A673 (cell line): Measurements from ENCODE around the gene TMEM186. TPM values are rescaled to one million over a fixed set of nuclear protein-coding genes. Genes with fewer than 3 reads are reported as not detected.
"Not testable (repeated sequence)": the region's sequence is repeated elsewhere in the genome, so short reads cannot be mapped to it uniquely, and the experiment has no call there.

ENCODE experiments used
- BruUV-seq: library from RNA; stranded (reverse); fragments of 400-500 nt; replicated peaks from 2 replicates; lab custom pipeline; 2021; lab: Mats Ljungman, UMichigan
- CTCF ChIA-PET: fragments of 300-600 bp; sonication (Branson Sonifier 250); formaldehyde crosslinking; loops from one replicate; lab custom pipeline; 2022; ENCODE audit warnings: antibody characterized with exemption; lab: Charles Lee
- POLR2A ChIA-PET: fragments of 300-600 bp; sonication (Branson Sonifier 250); formaldehyde crosslinking; loops from one replicate; lab custom pipeline; 2022; ENCODE audit warnings: antibody characterized with exemption; ENCODE audit not compliant: low non-redundant PET; lab: Charles Lee
- DNase-seq: peaks from one replicate; pipeline ENCODE4 v3.0.0-alpha.2; 2015; ENCODE audit warnings: low spot score
- H3K27ac ChIP-seq: fragments of 200-600 bp; sonication (generic); 2 replicates; pipeline ENCODE4 v1.5.1; 2016; ENCODE audit warnings: mixed run types, low read depth, mild to moderate bottlenecking, mixed read lengths, antibody characterized with exemption, low read length; ENCODE audit not compliant: poor library complexity, severe bottlenecking
- H3K27me3 ChIP-seq: fragments of 200-600 bp; sonication (generic); replicated peaks from 2 replicates; pipeline ENCODE4 v1.6.1; 2017; ENCODE audit warnings: mixed run types, low read depth, mild to moderate bottlenecking, mixed read lengths, antibody characterized with exemption, low read length; ENCODE audit not compliant: insufficient read depth, poor library complexity
- H3K36me3 ChIP-seq: fragments of 200-600 bp; sonication (generic); 2 replicates; pipeline ENCODE4 v1.6.1; 2016; ENCODE audit warnings: mixed run types, mild to moderate bottlenecking, mixed read lengths, antibody characterized with exemption, low read length; ENCODE audit not compliant: insufficient read depth, poor library complexity, severe bottlenecking
- H3K4me1 ChIP-seq: fragments of 200-600 bp; sonication (generic); 2 replicates; pipeline ENCODE4 v1.6.1; 2017; ENCODE audit warnings: mixed run types, mild to moderate bottlenecking, mixed read lengths, antibody characterized with exemption, low read length; ENCODE audit not compliant: insufficient read depth, poor library complexity, severe bottlenecking
- H3K4me3 ChIP-seq: fragments of 200-600 bp; sonication (generic); 2 replicates; pipeline ENCODE4 v1.5.1; 2016; ENCODE audit warnings: low read depth, mixed run types, mild to moderate bottlenecking, mixed read lengths, low read length; ENCODE audit not compliant: poor library complexity, severe bottlenecking
- H3K9me3 ChIP-seq: fragments of 200-600 bp; sonication (generic); 2 replicates; pipeline ENCODE4 v1.6.1; 2016; ENCODE audit warnings: mixed run types, low read depth, mild to moderate bottlenecking, mixed read lengths, antibody characterized with exemption, low read length; ENCODE audit not compliant: poor library complexity, severe bottlenecking
- CTCF ChIP-seq: fragments of 300-800, 200-600 bp; sonication (generic); conservative IDR thresholded peaks from 2 replicates; pipeline ENCODE4 v1.5.1; 2017; ENCODE audit warnings: low read depth, mild to moderate bottlenecking, antibody characterized with exemption, low read length, moderate library complexity, mixed read lengths
- EZH2 ChIP-seq: fragments of 200-600 bp; sonication (generic); IDR thresholded peaks from 2 replicates; pipeline ENCODE4 v1.6.1; 2017; ENCODE audit warnings: borderline replicate concordance, low read depth, mild to moderate bottlenecking, mixed read lengths, antibody characterized with exemption, low read length; ENCODE audit not compliant: poor library complexity, severe bottlenecking
- intact Hi-C: fragments of 100-400 bp; cut with micrococcal nuclease; formaldehyde crosslinking; loops from one replicate; pipeline ENCODE4 v1.10.0; 2022; ENCODE audit not compliant: unreplicated experiment
- total RNA-seq: library from RNA; stranded (reverse); gene quantifications from 2 replicates; pipeline ENCODE4 v1.2.3, GENCODE V29; 2021

TMEM186 gene
- total RNA-seq, 1 experiment from 2014 or later = 13.5 TPM

- H3K9me3 ChIP-seq = no peaks in the 10 kb centered on the region
- ChIA-PET POLR2A (no interaction called here), CTCF (no interaction called here)
- BruUV-seq = no TSS peak
- TF ChIP-seq CTCF = no peak
- TF ChIP-seq EZH2 = no peak
- H3K4me3 ChIP-seq = no peak overlapping the region
- H3K36me3 ChIP-seq = no peaks in the 10 kb centered on the region
- no peak overlapping the region for H3K27ac ChIP-seq
- intact Hi-C loops = loop anchor here (5.0 kb wide), 1 partner anchor 72 kb away; the partner anchor contains the start of gene CARHSP1
- peaks cover 12% of the 10 kb centered on the region for H3K4me1 ChIP-seq
- H3K27me3 ChIP-seq = no peaks in the 10 kb centered on the region
- no peak for DNase-seq
Observed at GRCh38 chr16:8795091-8795490, 2.3 kb downstream of the TMEM186 start.

GRCh38 chr16:8788578-8789172 lies 8.8 kb downstream of the TMEM186 start:
- DNase-seq = no peak
- H3K27ac ChIP-seq = no peak overlapping the region
- no peaks in the 10 kb centered on the region for H3K9me3 ChIP-seq
- POLR2A ChIA-PET = interaction anchor here (0.6 kb wide), 1 partner anchor 44 kb away, joined by 4 read pairs; no protein-coding TSS in a partner anchor
- no peaks in the 10 kb centered on the region for H3K4me1 ChIP-seq
- no peaks in the 10 kb centered on the region for H3K27me3 ChIP-seq
- intact Hi-C loops = no loop called here
- no peaks in the 10 kb centered on the region for H3K36me3 ChIP-seq
- no TSS peak for BruUV-seq
- no peak overlapping the region for H3K4me3 ChIP-seq
- TF ChIP-seq EZH2 = no peak
- no peak for TF ChIP-seq CTCF
- CTCF ChIA-PET = no interaction called here

- intact Hi-C loops, H3K9me3 ChIP-seq, DNase-seq, BruUV-seq, POLR2A ChIA-PET, CTCF ChIA-PET, H3K27me3 ChIP-seq, H3K27ac ChIP-seq, H3K36me3 ChIP-seq, H3K4me1 ChIP-seq, H3K4me3 ChIP-seq: not testable (repeated sequence)
Observed at GRCh38 chr16:8786316-8786715, 11.1 kb downstream of the TMEM186 start.

- POLR2A ChIA-PET = no interaction called here
Observed at GRCh38 chr16:8785408-8785807, 12.0 kb downstream of the TMEM186 start.

More at GRCh38 chr16:8785408-8785807, 12.0 kb downstream of the TMEM186 start:
- no TSS peak for BruUV-seq
- DNase-seq = no peak
- no peak overlapping the region for H3K4me3 ChIP-seq
- CTCF ChIA-PET = no interaction called here
- TF ChIP-seq CTCF (no peak), EZH2 (no peak)
- no peaks in the 10 kb centered on the region for H3K4me1 ChIP-seq
- H3K27me3 ChIP-seq = no peaks in the 10 kb centered on the region
- no peak overlapping the region for H3K27ac ChIP-seq
- no peaks in the 10 kb centered on the region for H3K9me3 ChIP-seq
- intact Hi-C loops = no loop called here
- H3K36me3 ChIP-seq = no peaks in the 10 kb centered on the region
